ENCODE measurements around the gene C16orf92. TPM values are rescaled to one million over a fixed set of nuclear protein-coding genes. Genes with fewer than 3 reads are reported as not detected.

The C16orf92 gene
- total RNA-seq, 2 donors from 2014 or later, result not detected

DNA sequence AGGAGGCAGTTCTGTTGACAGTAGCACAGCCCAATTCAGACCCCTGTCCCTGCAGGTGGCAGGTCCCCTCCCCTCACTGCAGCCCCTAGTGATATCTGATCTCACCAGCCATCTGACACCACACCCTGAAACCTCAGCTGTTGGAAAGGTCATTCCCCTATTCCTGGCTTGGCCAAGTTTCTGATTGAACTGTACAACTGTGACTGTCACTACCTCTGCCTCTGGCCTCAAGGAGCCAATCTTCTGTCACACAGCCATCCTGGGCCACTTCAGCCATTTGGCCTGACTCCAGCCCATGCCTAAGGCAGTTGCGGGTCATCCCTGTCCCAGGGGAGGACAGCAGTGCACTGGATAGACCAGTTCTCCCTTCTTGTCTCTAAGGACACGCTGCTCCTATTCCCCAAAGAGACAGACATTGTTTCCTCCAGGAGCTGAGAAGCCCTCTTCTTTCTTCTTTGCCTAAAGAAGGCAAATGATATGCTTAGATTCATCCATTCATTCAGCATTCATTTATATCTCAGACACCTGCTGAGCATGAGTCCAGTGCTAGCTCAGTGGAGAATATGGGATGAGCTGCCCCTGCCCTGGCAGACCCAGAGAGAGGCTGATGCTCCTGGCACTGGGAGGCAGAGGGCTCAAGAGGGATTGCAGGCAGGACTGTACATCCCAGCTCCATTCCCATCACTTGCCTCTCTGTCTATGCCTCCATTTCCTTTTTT, 38.0 kb downstream of the C16orf92 start:
- no peak for DNase-seq
- peak overlapping the region; percentile 11 for H3K27ac ChIP-seq (ENCODE audit: low read depth, low read length)
- Mint-ChIP-seq H3K4me3 (no peak overlapping the region), H3K4me1 (peaks cover 11% of the 10 kb centered on the region), H3K27ac (no peak overlapping the region), H3K9me3 (no peaks in the 10 kb centered on the region), H3K36me3 (ENCODE audit: low read depth) (peaks cover 7% of the 10 kb centered on the region), H3K27me3 (ENCODE audit: insufficient read depth) (no peaks in the 10 kb centered on the region)
- H3K4me1 ChIP-seq (ENCODE audit: control insufficient read depth, insufficient read depth, low read length), result peaks cover 5% of the 10 kb centered on the region
- no peaks in the 10 kb centered on the region for H3K27me3 ChIP-seq (ENCODE audit: control insufficient read depth, insufficient read depth, low read length, poor library complexity, severe bottlenecking)
- H3K9me3 ChIP-seq (ENCODE audit: control insufficient read depth, low read length), result no peaks in the 10 kb centered on the region
- TF ChIP-seq, protein P1, sequence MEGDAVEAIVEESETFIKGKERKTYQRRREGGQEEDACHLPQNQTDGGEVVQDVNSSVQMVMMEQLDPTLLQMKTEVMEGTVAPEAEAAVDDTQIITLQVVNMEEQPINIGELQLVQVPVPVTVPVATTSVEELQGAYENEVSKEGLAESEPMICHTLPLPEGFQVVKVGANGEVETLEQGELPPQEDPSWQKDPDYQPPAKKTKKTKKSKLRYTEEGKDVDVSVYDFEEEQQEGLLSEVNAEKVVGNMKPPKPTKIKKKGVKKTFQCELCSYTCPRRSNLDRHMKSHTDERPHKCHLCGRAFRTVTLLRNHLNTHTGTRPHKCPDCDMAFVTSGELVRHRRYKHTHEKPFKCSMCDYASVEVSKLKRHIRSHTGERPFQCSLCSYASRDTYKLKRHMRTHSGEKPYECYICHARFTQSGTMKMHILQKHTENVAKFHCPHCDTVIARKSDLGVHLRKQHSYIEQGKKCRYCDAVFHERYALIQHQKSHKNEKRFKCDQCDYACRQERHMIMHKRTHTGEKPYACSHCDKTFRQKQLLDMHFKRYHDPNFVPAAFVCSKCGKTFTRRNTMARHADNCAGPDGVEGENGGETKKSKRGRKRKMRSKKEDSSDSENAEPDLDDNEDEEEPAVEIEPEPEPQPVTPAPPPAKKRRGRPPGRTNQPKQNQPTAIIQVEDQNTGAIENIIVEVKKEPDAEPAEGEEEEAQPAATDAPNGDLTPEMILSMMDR (conservative IDR thresholded peaks at IDR 0.05), result no peak
- no peak overlapping the region for H3K9ac ChIP-seq (ENCODE audit: extremely low read depth, low read length, poor library complexity, severe bottlenecking)
- H3K4me3 ChIP-seq (ENCODE audit: low read length), result no peak overlapping the region
- 84 to 100% methylated on average over 1 to 2 of the region's 2 CpGs for WGBS, 2 experiments (ENCODE audit: insufficient coverage in 1 of 2, insufficient read length in 1 of 2)
- H3K36me3 ChIP-seq (ENCODE audit: control insufficient read depth, insufficient read depth, low read length), result no peaks in the 10 kb centered on the region

DNA sequence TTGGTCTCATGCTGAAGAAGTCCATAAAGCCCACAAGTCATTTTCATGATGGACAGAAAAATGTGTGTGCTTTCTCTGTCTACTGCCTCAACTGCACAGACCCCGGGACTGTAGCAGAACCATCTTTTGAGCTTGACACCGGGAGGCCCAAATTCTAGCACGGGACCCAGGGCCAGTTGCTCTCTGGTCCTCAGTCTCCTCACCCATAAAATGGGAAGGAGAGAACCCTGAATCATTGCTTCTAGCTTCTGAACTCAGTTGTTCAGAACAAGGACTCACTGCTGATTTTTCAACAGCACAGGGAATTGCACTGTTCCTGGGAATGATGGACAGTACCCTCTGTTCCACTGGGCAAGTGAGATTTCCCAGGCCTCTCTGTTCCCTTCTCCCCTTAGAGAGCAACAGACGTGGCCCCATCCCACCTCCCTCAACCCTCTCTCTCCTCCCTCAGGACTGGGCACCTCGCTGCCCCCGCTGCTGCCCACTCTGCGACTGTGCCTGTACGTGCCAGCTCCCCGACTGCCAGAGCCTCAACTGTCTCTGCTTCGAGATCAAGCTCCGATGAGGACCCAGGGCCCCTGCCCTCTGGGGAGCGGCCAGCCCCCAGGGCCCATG, 40.4 kb downstream of the C16orf92 start:
- H3K9ac ChIP-seq (ENCODE audit: extremely low read depth, low read length, poor library complexity, severe bottlenecking), result no peak overlapping the region
- DNase-seq, result no peak
- no peak overlapping the region for H3K27ac Mint-ChIP-seq

GRCh38 chr16:30063893-30064728, 41.1 kb downstream of the C16orf92 start:
- H3K4me3 ChIP-seq (ENCODE audit: low read length), result peak overlapping the region; percentile 82
- no peaks in the 10 kb centered on the region for H3K9me3 ChIP-seq (ENCODE audit: control insufficient read depth, low read length)
- no peaks in the 10 kb centered on the region for H3K27me3 Mint-ChIP-seq (ENCODE audit: insufficient read depth)
- peaks cover 8% of the 10 kb centered on the region for H3K4me1 ChIP-seq (ENCODE audit: control insufficient read depth, insufficient read depth, low read length)
- peak; percentile 86 for DNase-seq
- H3K27me3 ChIP-seq (ENCODE audit: control insufficient read depth, insufficient read depth, low read length, poor library complexity, severe bottlenecking), result no peaks in the 10 kb centered on the region
- H3K9ac ChIP-seq (ENCODE audit: extremely low read depth, low read length, poor library complexity, severe bottlenecking), result peak overlapping the region; percentile 87
- WGBS, 2 experiments (ENCODE audit: insufficient coverage in 1 of 2, insufficient read length in 1 of 2), result 0 to 5% methylated on average over 5 to 26 of the region's 27 CpGs
- peak overlapping the region; percentile 79 for H3K27ac Mint-ChIP-seq
- TF ChIP-seq, protein P1 (conservative IDR thresholded peaks at IDR 0.05), result peak; percentile 42
- H3K36me3 Mint-ChIP-seq (ENCODE audit: low read depth), result peaks cover 32% of the 10 kb centered on the region
- peaks cover 24% of the 10 kb centered on the region for H3K36me3 ChIP-seq (ENCODE audit: control insufficient read depth, insufficient read depth, low read length)
- peak overlapping the region; percentile 87 for H3K4me3 Mint-ChIP-seq
- H3K27ac ChIP-seq (ENCODE audit: low read depth, low read length), result peak overlapping the region; percentile 95
- peaks cover 23% of the 10 kb centered on the region for H3K4me1 Mint-ChIP-seq
- H3K9me3 Mint-ChIP-seq, result no peaks in the 10 kb centered on the region

More for the DNA sequence above, 40.4 kb downstream of the C16orf92 start:
- H3K4me1 Mint-ChIP-seq, result peaks cover 23% of the 10 kb centered on the region
- H3K36me3 Mint-ChIP-seq (ENCODE audit: low read depth), result peaks cover 25% of the 10 kb centered on the region
- Histone ChIP-seq H3K27ac (ENCODE audit: low read depth, low read length) (peak overlapping the region; percentile 95), H3K4me3 (ENCODE audit: low read length) (peak overlapping the region; percentile 82), H3K9me3 (ENCODE audit: control insufficient read depth, low read length) (no peaks in the 10 kb centered on the region), H3K4me1 (ENCODE audit: control insufficient read depth, insufficient read depth, low read length) (peaks cover 8% of the 10 kb centered on the region), H3K27me3 (ENCODE audit: control insufficient read depth, insufficient read depth, low read length, poor library complexity, severe bottlenecking) (no peaks in the 10 kb centered on the region), H3K36me3 (ENCODE audit: control insufficient read depth, insufficient read depth, low read length) (peaks cover 16% of the 10 kb centered on the region)
- H3K27me3 Mint-ChIP-seq (ENCODE audit: insufficient read depth), result no peaks in the 10 kb centered on the region
- TF ChIP-seq, protein P1 (conservative IDR thresholded peaks at IDR 0.05), result no peak
- peak overlapping the region; percentile 87 for H3K4me3 Mint-ChIP-seq
- WGBS, 2 experiments (ENCODE audit: insufficient coverage in 1 of 2, insufficient read length in 1 of 2), result 64 to 65% methylated on average over 7 to 12 of the region's 12 CpGs
- H3K9me3 Mint-ChIP-seq, result no peaks in the 10 kb centered on the region

Measured in endodermal cell (in vitro differentiated cells).